Retinal pigment epithelial cell (primary cell): ENCODE measurements around the gene SVBP.

Source experiments
- DNase-seq: peaks from one replicate; pipeline ENCODE4 v3.0.0-alpha.2; 2010; ENCODE audit warnings: low read depth
- H3K4me3 ChIP-seq: 2 replicates; pipeline ENCODE4 v1.5.1; 2011; ENCODE audit warnings: mild to moderate bottlenecking, low read length, control low read depth, moderate library complexity
- CTCF ChIP-seq: conservative IDR thresholded peaks from 2 replicates; pipeline ENCODE4 v1.5.1; 2011; ENCODE audit warnings: low read depth, low read length, control low read depth, inconsistent platforms

SVBP gene

GRCh38 chr1:42765269-42765668, 51.9 kb downstream of the SVBP start:
- H3K4me3 ChIP-seq, result peak overlapping the region; percentile 88
- no peak for DNase-seq
- no peak for TF ChIP-seq CTCF

- no peak for DNase-seq
- no peak overlapping the region for H3K4me3 ChIP-seq
- TF ChIP-seq CTCF, result no peak
Observed at GRCh38 chr1:42762269-42762668, 54.9 kb downstream of the SVBP start.

- H3K4me3 ChIP-seq, result no peak overlapping the region
- no peak for DNase-seq
- TF ChIP-seq CTCF, result no peak
Observed at GRCh38 chr1:42761567-42761966, 55.6 kb downstream of the SVBP start.

- no peak overlapping the region for H3K4me3 ChIP-seq
- DNase-seq, result no peak
- TF ChIP-seq CTCF, result peak; percentile 17
Observed at GRCh38 chr1:42759114-42759513, 58.1 kb downstream of the SVBP start.

GRCh38 chr1:42758641-42759040, 58.6 kb downstream of the SVBP start:
- no peak for TF ChIP-seq CTCF
- DNase-seq, result no peak
- H3K4me3 ChIP-seq, result no peak overlapping the region

GRCh38 chr1:42757892-42758275, 59.3 kb downstream of the SVBP start:
- no peak overlapping the region for H3K4me3 ChIP-seq
- no peak for DNase-seq
- no peak for TF ChIP-seq CTCF
